Left cardiac atrium (tissue), 4 donors: ENCODE data around the gene DAB2IP. TPM values are rescaled to one million over a fixed set of nuclear protein-coding genes. Genes with fewer than 3 reads are reported as not detected.

Experiments
- ATAC-seq, 2 donors: fragments of 200-7000 bp; cut with Tn5 transposase; one replicate each; pipeline ENCODE4 v1.9.1; 2020; ENCODE audit warnings: mild to moderate bottlenecking in 2 of 2, moderate library complexity in 2 of 2
- DNase-seq: peaks from one replicate; pipeline ENCODE4 v3.0.0-alpha.2; 2020
- intact Hi-C, 2 donors: fragments of 100-400 bp; cut with DNase I; formaldehyde crosslinking; loops; one replicate each; pipeline versions ENCODE4 v1.14.1 to v1.15.1; 2022 to 2023
- total RNA-seq, 2 donors: library from RNA; stranded (reverse); fragmentation: NEBNext Ultra II Directional; extraction: Animal tissue kit (Norgen Biotek cat#: 25700); gene quantifications; one replicate each; pipeline ENCODE4 v1.2.1, GENCODE V29; 2021
- donor health status: DM: no; HTN: yes; CAD: no.
- donor health status: DM: no; HTN: yes; CAD: no; lungs with severe emphysema.
- donor health status: DM: yes; HTN: yes; CAD: no.
- donor health status: Dilated cardiomyopathy.

The DAB2IP gene
- total RNA-seq, 2 donors from 2014 or later, result 41.6 to 58.3 TPM

GRCh38 chr9:121822093-121823085, 171.0 kb downstream of the DAB2IP start:
- ATAC-seq (no peak), DNase-seq (no peak)
- intact Hi-C loops, result no loop called here

- intact Hi-C loops, result no loop called here
- DNase-seq (no peak), ATAC-seq (no peak)
Observed at GRCh38 chr9:121823451-121824169, 172.2 kb downstream of the DAB2IP start.

GRCh38 chr9:121824651-121825030, 173.2 kb downstream of the DAB2IP start:
- DNase-seq (no peak), ATAC-seq (no peak)
- intact Hi-C loops, result no loop called here

GRCh38 chr9:121825031-121825691, 173.7 kb downstream of the DAB2IP start:
- ATAC-seq, result no peak
- intact Hi-C loops, result no loop called here
- DNase-seq, result no peak

GRCh38 chr9:121826711-121827110, 175.3 kb downstream of the DAB2IP start:
- intact Hi-C loops, result no loop called here
- DNase-seq (no peak), ATAC-seq (no peak)

- intact Hi-C loops, result no loop called here
- no peak for DNase-seq
- no peak for ATAC-seq
Observed at GRCh38 chr9:121827251-121827967, 176.0 kb downstream of the DAB2IP start.

- no peak for ATAC-seq
- DNase-seq, result no peak
- intact Hi-C loops, result no loop called here
Observed at GRCh38 chr9:121830441-121831140, 179.2 kb downstream of the DAB2IP start.

- DNase-seq (no peak), ATAC-seq (no peak)
- intact Hi-C loops, result no loop called here
Observed at GRCh38 chr9:121831869-121832268, 180.4 kb downstream of the DAB2IP start.

GRCh38 chr9:121833061-121833460, 181.6 kb downstream of the DAB2IP start:
- ATAC-seq (no peak), DNase-seq (no peak)
- intact Hi-C loops, result no loop called here

Other genes starting within 250 kb of the DAB2IP start
- gene GGTA1, start 151.8 kb upstream of the DAB2IP start, total RNA-seq, result 10 to 100 TPM in 1 of 2 donors, 1 to 10 TPM in 1; 8.3 to 19.3 TPM